Endothelial cell of umbilical vein (primary cell): Measurements from ENCODE around the gene TMEM11. TPM values are rescaled to one million over a fixed set of nuclear protein-coding genes. Genes with fewer than 3 reads are reported as not detected.

ENCODE experiments used
- BruUV-seq: library from RNA; stranded (reverse); fragments of 400-500 nt; replicated peaks from 2 replicates; lab custom pipeline; 2021; lab: Mats Ljungman, UMichigan
- CTCF ChIA-PET: fragments of 300-600, 350-600 bp; sonication (Branson Sonifier 250); formaldehyde crosslinking; loops from one replicate; lab custom pipeline; 2021; ENCODE audit warnings: antibody characterized with exemption, inconsistent platforms; lab: Charles Lee
- POLR2A ChIA-PET: fragments of 300-600, 350-600 bp; sonication (Branson Sonifier 250); formaldehyde crosslinking; loops from one replicate; lab custom pipeline; 2021; ENCODE audit warnings: antibody characterized with exemption, inconsistent platforms; lab: Charles Lee
- DNase-seq: peaks from one replicate; pipeline ENCODE4 v3.0.0-alpha.2; 2011; ENCODE audit warnings: low read depth, low spot score
- FAIRE-seq: peaks from 2 replicates; lab custom pipeline; 2011; peaks lifted over from hg19 to GRCh38; lab: Jason Lieb, UNC
- H2AFZ ChIP-seq: 2 replicates; pipeline ENCODE4 v1.6.0; 2012; ENCODE audit warnings: low read depth, low read length, control low read depth, inconsistent platforms
- H3K27ac ChIP-seq: 2 replicates; pipeline ENCODE4 v1.5.1; 2011; ENCODE audit warnings: low read depth, mild to moderate bottlenecking, control low read depth, low read length, moderate library complexity; ENCODE audit not compliant: insufficient read depth
- H3K27me3 ChIP-seq, 2 experiments: 2 replicates each; pipeline versions ENCODE4 v1.6.0 to v1.6.1; 2011; ENCODE audit warnings: low read length in 2 of 2, mixed read lengths in 1 of 2; ENCODE audit not compliant: control insufficient read depth in 2 of 2, insufficient read depth in 2 of 2
- H3K36me3 ChIP-seq, 2 experiments: 2 replicates in 1 of 2; 3 replicates in 1 of 2; pipeline ENCODE4 v1.5.1; 2011; ENCODE audit warnings: low read length in 2 of 2, mild to moderate bottlenecking in 1 of 2, moderate library complexity in 1 of 2; ENCODE audit not compliant: control insufficient read depth in 2 of 2, insufficient read depth in 2 of 2; ENCODE audit errors: extremely low read depth in 1 of 2
- H3K4me1 ChIP-seq: 3 replicates; pipeline ENCODE4 v1.5.1; 2011; ENCODE audit warnings: mild to moderate bottlenecking, low read length; ENCODE audit not compliant: control insufficient read depth, insufficient read depth; ENCODE audit errors: extremely low read depth
- H3K4me2 ChIP-seq: 2 replicates; pipeline ENCODE4 v1.6.1; 2011; ENCODE audit warnings: low read length, control low read depth, mixed read lengths; ENCODE audit not compliant: insufficient read depth
- H3K4me3 ChIP-seq, 3 experiments: fragments of 200-600 bp in 1 of 3; sonication (generic), shearing (Covaris generic) in 1 of 3; replicated peaks in 1 of 3; 2 replicates each; pipeline ENCODE4 v1.5.1; 2011 to 2016; ENCODE audit warnings: control low read depth in 3 of 3, low read length in 3 of 3, mild to moderate bottlenecking in 2 of 3, inconsistent platforms in 1 of 3, low read depth in 1 of 3, moderate library complexity in 1 of 3; ENCODE audit not compliant: insufficient read depth in 1 of 3
- H3K79me2 ChIP-seq: 2 replicates; pipeline ENCODE4 v1.6.0; 2012; ENCODE audit warnings: low read length, inconsistent platforms; ENCODE audit not compliant: control insufficient read depth, insufficient read depth
- H3K9ac ChIP-seq: replicated peaks from 2 replicates; pipeline ENCODE3; 2011; ENCODE audit warnings: low read length, control low read depth; ENCODE audit not compliant: insufficient read depth; ENCODE audit errors: extremely low read depth
- H3K9me1 ChIP-seq: replicated peaks from 3 replicates; pipeline ENCODE4 v1.6.0; 2011; ENCODE audit warnings: mild to moderate bottlenecking, low read length; ENCODE audit not compliant: control insufficient read depth, insufficient read depth; ENCODE audit errors: extremely low read depth
- H3K9me3 ChIP-seq: replicated peaks from 2 replicates; pipeline ENCODE4 v1.5.1; 2012; ENCODE audit warnings: low read length, inconsistent platforms; ENCODE audit not compliant: control insufficient read depth, insufficient read depth
- H4K20me1 ChIP-seq: replicated peaks from 2 replicates; pipeline ENCODE3; 2011; ENCODE audit warnings: mild to moderate bottlenecking, low read length; ENCODE audit not compliant: control insufficient read depth, insufficient read depth; ENCODE audit errors: extremely low read depth
- EZH2 ChIP-seq: IDR thresholded peaks from 2 replicates; pipeline ENCODE4 v1.6.1; 2012; ENCODE audit warnings: borderline replicate concordance, low read depth, mild to moderate bottlenecking, moderate library complexity, low read length, inconsistent platforms; ENCODE audit not compliant: severe bottlenecking
- FOS ChIP-seq: IDR thresholded peaks from 2 replicates; pipeline ENCODE4 v1.6.1; 2011; ENCODE audit warnings: mild to moderate bottlenecking, low read length, moderate library complexity, borderline replicate concordance; ENCODE audit not compliant: insufficient read depth
- GATA2 ChIP-seq: IDR thresholded peaks from 2 replicates; pipeline ENCODE4 v1.7.0; 2011; ENCODE audit warnings: low read depth, mild to moderate bottlenecking, moderate library complexity, mixed read lengths, low read length; ENCODE audit not compliant: insufficient read length, insufficient read depth
- JUN ChIP-seq: IDR thresholded peaks from 2 replicates; pipeline ENCODE4 v1.6.1; 2011; ENCODE audit warnings: borderline replicate concordance, low read depth; ENCODE audit not compliant: insufficient read length, insufficient read depth
- MYC ChIP-seq: IDR thresholded peaks from one replicate; pipeline ENCODE4 v1.6.1; 2011; ENCODE audit warnings: mild to moderate bottlenecking, low read depth, low read length
- POLR2A ChIP-seq: IDR thresholded peaks from 2 replicates; pipeline ENCODE4 v1.6.1; 2012; ENCODE audit warnings: low read depth, mild to moderate bottlenecking, control low read depth, low read length
- POLR2AphosphoS5 ChIP-seq: IDR thresholded peaks from 2 replicates; pipeline ENCODE4 v1.6.1; 2012; ENCODE audit warnings: low read depth, mild to moderate bottlenecking, control low read depth, low read length, moderate library complexity; ENCODE audit not compliant: insufficient read depth
- dilution Hi-C: fragments of 300-500 bp; cut with MboI; formaldehyde crosslinking; loops from one replicate; pipeline ENCODE4 v1.15.0; 2019; ENCODE audit warnings: low sequenced_read_pairs; ENCODE audit not compliant: extremely low pct_ligation_motif_present
- intact Hi-C: fragments of 100-400 bp; cut with micrococcal nuclease; formaldehyde crosslinking; loops from one replicate; pipeline ENCODE4 v1.10.0; 2022
- polyA plus RNA-seq, 4 experiments: library from polyadenylated mRNA; depleted of rRNA in 3 of 4; stranded (reverse) in 3 of 4; unstranded in 1 of 4; fragments of >200 nt; gene quantifications; 2 replicates each; pipeline versions ENCODE4 v1.2.1 to v1.2.3, GENCODE V29; 2011 to 2012; ENCODE audit warnings: missing spikeins in 1 of 4
- total RNA-seq: library from RNA; stranded (reverse); gene quantifications from 2 replicates; pipeline ENCODE4 v1.2.3, GENCODE V29; 2021
- TF ChIP-seq, protein P1 (sequence below): IDR thresholded peaks from 2 replicates; pipeline ENCODE4 v1.6.1; 2011; ENCODE audit not compliant: insufficient read depth, insufficient read length
- TF ChIP-seq, protein P2 (sequence below), 2 donors: IDR thresholded peaks; 1 replicate in 1 of 2; 2 replicates in 1 of 2; pipeline ENCODE4 v1.5.1; 2011; ENCODE audit warnings: low read length in 2 of 2, mild to moderate bottlenecking in 2 of 2, moderate library complexity in 2 of 2, control low read depth in 1 of 2, inconsistent platforms in 1 of 2, low read depth in 1 of 2; ENCODE audit not compliant: insufficient read depth in 1 of 2; ENCODE audit errors: extremely low read depth in 1 of 2

The TMEM11 gene
- total and polyA plus RNA-seq, 2 donors (not counting 3 experiments of a cell fraction or from before 2014, with no cell fraction given), result 27.4 to 79.9 TPM

DNA sequence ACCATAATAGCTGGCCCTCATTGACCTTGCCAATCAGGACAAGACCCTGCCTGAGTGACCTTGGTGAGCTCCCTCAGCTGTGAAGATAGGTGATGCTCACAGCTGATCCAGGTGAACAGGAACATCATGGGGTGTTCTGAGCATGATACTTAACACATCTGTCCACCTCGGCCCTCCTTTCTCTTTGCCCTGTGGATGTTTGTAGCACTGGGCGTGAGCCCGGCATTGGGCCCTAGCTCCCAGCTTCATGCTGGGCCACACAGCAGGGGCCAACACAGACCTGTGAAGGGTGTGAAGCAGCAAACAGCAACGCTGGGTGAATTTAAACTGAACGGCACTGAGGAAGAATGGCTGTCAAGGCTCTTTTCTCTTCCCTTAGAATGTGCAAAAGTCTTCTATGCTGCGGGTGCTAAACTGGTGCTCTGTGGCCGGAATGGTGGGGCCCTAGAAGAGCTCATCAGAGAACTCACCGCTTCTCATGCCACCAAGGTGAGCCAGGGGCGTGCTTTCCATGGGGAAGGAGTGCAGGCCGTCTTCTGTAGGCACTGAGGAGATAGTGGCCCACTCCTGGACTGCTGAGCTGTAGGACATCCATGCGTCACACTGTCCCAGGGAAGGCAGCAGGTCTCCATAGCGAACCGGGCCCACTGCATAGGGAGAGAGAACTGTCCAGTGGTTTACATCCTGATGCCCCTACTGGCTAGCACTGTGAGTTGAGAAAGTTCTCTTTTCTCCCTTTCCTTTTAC lies 35.9 kb downstream of the TMEM11 start:
- DNase-seq (no peak), FAIRE-seq (no peak)
- H3K27ac ChIP-seq, result no peak overlapping the region
- POLR2A ChIA-PET, result no interaction called here
- intact Hi-C loops (no loop called here), dilution Hi-C loops (no loop called here)
- no peaks in the 10 kb centered on the region for H4K20me1 ChIP-seq
- no peak overlapping the region for H3K9ac ChIP-seq
- H3K27me3 ChIP-seq, result no peaks in the 10 kb centered on the region
- no peak overlapping the region for H3K4me3 ChIP-seq
- no TSS peak for BruUV-seq
- H3K4me1 ChIP-seq, result no peaks in the 10 kb centered on the region
- no peak overlapping the region for H3K4me2 ChIP-seq
- CTCF ChIA-PET, result interaction anchor here (1.1 kb wide), 1 partner anchor 58 kb away, joined by 5 read pairs; no protein-coding TSS in a partner anchor
- no peak overlapping the region for H2AFZ ChIP-seq
- H3K79me2 ChIP-seq, result no peaks in the 10 kb centered on the region
- no peaks in the 10 kb centered on the region for H3K9me1 ChIP-seq
- TF ChIP-seq JUN (no peak), GATA2 (no peak), MYC (no peak), FOS (no peak), EZH2 (no peak)
- TF ChIP-seq, protein P1, sequence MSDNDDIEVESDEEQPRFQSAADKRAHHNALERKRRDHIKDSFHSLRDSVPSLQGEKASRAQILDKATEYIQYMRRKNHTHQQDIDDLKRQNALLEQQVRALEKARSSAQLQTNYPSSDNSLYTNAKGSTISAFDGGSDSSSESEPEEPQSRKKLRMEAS, result no peak
- H3K36me3 ChIP-seq, result no peaks in the 10 kb centered on the region
- no peaks in the 10 kb centered on the region for H3K9me3 ChIP-seq

DNA sequence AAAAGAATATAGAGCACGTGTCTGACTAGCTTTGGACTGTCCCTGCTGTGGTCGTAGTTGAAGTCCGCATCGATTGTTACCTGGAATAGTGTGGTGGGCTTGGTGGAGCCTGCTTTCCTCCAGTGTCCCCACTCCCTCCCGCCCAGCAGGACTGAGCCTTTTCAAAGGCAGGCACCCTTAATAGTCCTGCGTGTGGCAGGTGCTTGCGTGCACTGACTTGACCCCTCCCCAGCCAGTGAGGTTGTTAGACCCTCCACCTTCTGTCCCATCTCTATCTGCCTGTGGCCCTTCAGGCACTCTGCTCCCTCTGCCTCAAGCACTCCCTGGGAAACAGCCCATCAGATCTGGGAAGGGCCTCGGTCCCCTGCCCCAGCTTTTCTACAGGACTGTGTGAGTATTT lies 36.6 kb downstream of the TMEM11 start:
- no peaks in the 10 kb centered on the region for H3K9me3 ChIP-seq
- ChIA-PET CTCF (interaction anchor here (1.1 kb wide), 1 partner anchor 57 kb away, joined by 5 read pairs; no protein-coding TSS in a partner anchor), POLR2A (no interaction called here)
- no peaks in the 10 kb centered on the region for H3K79me2 ChIP-seq
- H3K4me1 ChIP-seq, result no peaks in the 10 kb centered on the region
- dilution Hi-C loops, result no loop called here
- BruUV-seq, result no TSS peak
- H2AFZ ChIP-seq, result no peak overlapping the region
- H3K9ac ChIP-seq, result no peak overlapping the region
- FAIRE-seq, result no peak
- no peaks in the 10 kb centered on the region for H3K9me1 ChIP-seq
- DNase-seq, result no peak
- intact Hi-C loops, result no loop called here
- no peaks in the 10 kb centered on the region for H3K36me3 ChIP-seq
- H3K27ac ChIP-seq, result no peak overlapping the region
- no peak overlapping the region for H3K4me3 ChIP-seq
- TF ChIP-seq POLR2A (no peak), JUN (no peak), EZH2 (no peak), FOS (no peak), MYC (no peak), GATA2 (no peak), POLR2AphosphoS5 (no peak)
- TF ChIP-seq, protein P1, result no peak
- TF ChIP-seq, protein P2, sequence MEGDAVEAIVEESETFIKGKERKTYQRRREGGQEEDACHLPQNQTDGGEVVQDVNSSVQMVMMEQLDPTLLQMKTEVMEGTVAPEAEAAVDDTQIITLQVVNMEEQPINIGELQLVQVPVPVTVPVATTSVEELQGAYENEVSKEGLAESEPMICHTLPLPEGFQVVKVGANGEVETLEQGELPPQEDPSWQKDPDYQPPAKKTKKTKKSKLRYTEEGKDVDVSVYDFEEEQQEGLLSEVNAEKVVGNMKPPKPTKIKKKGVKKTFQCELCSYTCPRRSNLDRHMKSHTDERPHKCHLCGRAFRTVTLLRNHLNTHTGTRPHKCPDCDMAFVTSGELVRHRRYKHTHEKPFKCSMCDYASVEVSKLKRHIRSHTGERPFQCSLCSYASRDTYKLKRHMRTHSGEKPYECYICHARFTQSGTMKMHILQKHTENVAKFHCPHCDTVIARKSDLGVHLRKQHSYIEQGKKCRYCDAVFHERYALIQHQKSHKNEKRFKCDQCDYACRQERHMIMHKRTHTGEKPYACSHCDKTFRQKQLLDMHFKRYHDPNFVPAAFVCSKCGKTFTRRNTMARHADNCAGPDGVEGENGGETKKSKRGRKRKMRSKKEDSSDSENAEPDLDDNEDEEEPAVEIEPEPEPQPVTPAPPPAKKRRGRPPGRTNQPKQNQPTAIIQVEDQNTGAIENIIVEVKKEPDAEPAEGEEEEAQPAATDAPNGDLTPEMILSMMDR (IDR thresholded peaks at IDR 0.05; ENCODE audit: extremely low read depth in 1 of 2, insufficient read depth in 1 of 2, low read depth in 1 of 2, low read length in 2 of 2), result no peak
- H3K27me3 ChIP-seq, result no peaks in the 10 kb centered on the region
- no peaks in the 10 kb centered on the region for H4K20me1 ChIP-seq
- no peak overlapping the region for H3K4me2 ChIP-seq
